GM21619 (cell line): ENCODE measurements around the gene B4GALNT1.
"Not testable (repeated sequence)": the region's sequence is repeated elsewhere in the genome, so short reads cannot be mapped to it uniquely, and the experiment has no call there.

Experiments
- ATAC-seq: cut with Tn5 transposase; IDR thresholded peaks from one replicate; pipeline ENCODE4 v1.9.1; 2021; ENCODE audit not compliant: unreplicated experiment

The B4GALNT1 gene

DNA sequence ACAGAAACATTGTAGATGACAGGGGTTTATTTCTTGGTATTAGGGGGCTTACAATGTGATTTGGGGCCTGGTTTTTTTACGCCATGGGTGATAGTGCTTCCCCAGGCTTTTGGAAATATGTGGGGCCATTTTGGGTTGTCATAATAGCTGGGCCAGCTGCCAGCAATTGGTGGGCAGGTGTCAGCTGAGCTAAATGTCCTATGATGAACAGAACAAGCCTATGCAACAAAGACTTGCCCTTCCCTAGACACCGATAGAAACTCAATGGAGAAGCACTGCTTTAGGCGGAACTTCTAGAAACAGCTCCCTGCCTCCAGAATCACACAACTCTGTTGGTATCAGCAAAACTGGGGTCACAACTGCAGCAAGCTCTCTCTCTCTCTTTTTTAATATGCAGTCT is 5.1 kb upstream of the B4GALNT1 start:
- ATAC-seq: no peak

- ATAC-seq: no peak
Observed at GRCh38 chr12:57637364-57637763, 4.4 kb upstream of the B4GALNT1 start.

GRCh38 chr12:57636731-57637130 is 3.7 kb upstream of the B4GALNT1 start:
- ATAC-seq: not testable (repeated sequence)

DNA sequence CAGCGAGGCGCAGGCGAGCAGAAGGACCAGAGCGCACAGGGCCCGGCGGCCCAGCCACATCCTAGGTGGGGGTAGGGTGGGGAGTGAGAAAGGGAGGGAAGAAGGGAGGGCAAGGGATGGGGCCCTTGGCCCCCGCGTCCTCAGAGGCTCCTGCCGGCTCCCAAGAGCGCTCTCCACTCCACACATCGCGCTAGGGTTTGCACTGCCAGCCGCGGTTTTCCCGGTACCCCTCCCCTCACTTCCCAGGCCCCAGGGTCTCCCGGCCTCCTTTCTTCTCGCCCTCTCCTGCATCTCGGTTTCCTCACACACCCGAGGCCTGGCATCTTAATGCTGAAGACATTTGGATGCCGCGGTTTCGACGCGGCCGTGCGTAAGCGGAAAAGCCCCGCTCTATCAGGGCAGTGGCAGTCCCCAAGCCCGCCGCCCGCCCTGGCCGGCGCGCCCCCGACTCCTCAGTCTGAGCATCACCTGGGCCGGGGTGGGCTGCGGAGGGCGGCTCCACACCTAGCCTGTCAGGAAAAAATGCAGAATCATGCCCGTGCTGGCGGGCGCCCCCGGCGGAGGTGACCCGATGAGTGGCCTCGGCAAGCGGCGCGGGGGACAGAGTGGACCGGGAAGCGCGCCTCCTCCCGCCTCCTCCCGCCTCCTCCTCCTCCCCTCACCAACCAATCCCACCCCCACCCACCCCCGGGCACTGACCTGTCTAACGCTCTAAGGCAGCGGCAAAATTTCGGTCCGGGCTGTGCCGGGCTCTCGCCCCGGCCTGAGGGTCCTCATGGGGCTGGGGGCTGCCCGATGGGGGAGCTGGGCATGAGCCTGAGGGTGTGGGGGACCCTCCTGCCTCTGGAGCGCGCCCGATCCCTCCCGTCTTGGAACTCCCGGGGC is 686 bp downstream of the B4GALNT1 start:
- no peak for ATAC-seq

DNA sequence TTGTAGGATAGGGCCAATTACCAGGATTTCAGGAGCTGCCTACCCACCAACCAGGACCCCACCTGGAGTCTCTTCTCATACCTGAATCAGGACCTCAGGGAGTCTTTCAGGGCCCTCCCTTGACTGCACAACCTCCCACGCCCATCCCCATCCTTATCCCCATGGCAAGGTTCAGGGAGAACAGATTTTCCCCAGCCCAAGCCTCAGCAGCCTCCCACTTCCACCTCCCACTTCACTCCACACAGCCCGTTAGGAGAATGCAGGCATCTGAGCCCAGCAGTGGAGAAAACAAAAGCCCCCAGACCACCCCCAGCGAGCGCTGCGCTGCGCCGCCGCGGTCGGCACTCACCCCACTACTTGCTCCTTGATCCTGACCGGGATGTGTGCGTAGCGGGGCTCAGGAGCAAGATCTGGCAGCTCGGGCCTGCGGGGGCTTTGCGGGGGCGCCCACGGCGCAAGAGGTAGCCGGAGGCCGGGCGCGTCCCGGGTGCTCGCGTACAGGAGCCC is 1.4 kb downstream of the B4GALNT1 start:
- no peak for ATAC-seq

- ATAC-seq: no peak
Observed at GRCh38 chr12:57630891-57631433, 2.0 kb downstream of the B4GALNT1 start.

DNA sequence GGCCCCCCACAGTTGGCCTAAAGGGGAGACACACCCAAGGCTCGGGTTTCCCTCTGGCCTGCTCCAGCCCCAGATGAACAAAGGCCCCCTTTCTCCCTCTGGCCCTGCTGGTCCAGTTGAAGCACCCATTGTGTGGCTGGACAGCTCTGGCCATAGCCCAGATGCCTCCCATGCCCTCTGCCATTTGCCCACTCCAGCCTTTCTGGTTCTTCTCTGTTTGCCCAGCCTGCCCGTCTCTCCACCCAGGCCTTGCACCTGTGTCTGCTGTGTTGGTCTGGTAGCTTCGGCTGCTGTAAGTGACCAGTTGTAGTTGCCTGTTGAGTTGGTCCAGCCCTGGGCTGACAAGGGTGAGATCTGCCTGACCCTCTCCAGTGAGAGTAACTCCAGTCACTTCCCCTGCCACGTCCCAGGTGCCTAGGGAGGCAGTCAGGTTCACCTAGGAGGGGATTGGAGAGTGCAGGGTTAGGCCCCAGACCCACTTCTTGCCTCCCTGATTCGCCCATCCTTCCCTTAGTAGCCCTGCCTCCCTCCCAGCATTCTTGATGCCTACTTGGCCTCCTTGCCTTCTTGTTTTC is 3.0 kb downstream of the B4GALNT1 start:
- ATAC-seq: no peak

GRCh38 chr12:57628280-57629191 is 4.5 kb downstream of the B4GALNT1 start:
- ATAC-seq: no peak

DNA sequence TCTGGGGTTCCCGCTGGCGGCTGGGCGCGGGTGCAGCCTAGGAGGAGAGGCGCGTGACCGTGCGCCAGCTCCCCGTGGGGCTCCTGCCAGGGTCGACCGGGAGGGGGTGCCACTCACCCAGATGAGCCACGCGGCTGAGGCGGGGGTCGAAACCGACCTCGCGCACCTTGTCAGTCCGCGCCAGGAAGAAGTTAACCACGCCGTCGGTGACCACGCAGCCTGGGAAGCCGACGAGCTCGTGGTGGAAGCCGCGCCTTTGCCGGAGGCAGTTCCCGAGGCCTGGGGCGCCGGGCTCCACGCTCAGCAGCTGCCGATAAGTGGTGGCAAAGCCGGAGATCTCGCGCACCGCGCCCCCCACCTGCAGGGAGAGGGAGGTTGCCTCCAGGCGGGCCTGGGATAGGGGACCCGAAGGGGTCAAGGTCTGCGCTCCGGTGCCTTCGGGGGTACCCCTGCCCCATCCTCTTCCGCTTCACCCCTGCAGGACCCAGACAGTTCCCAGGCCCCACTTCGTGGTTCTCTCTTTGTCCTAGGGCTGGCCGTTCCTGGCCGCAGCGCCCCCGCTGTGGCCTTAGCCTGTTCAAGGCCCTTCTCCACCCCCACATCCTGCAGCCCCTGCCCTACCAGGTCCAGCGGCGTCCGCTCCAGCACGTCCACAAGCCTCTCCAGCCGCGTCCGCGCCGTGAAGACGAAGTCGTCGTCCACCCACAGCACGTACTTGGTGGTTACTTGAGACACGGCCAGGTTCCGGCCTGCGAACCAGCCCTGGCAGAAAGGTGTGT is 5.3 kb downstream of the B4GALNT1 start:
- no peak for ATAC-seq

DNA sequence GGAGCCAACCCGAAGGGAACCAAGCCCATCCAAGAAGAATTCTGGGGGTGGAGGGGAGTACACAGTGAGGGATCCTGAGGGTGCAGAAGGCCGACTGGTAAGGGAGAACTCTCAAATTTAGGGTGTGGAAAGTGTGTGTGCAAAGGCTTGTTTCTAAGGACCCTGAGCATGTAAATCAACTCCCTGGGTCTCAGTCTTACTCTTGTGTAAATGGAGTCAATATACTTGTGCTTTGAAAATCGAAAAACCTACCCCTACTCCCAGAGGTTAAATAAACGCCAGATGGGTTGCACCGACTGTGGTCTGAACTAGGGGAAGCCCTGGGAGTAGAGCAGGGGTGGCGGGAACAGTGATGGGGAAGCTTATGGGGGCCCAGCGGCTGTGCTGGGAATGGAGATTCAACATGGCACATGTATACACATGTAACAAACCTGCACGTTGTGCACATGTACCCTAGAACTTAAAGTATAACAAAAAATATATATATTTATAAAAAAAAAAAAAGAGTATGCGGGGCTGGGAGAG is 6.0 kb downstream of the B4GALNT1 start:
- no peak for ATAC-seq

- no peak for ATAC-seq
Observed at GRCh38 chr12:57626111-57626920, 6.7 kb downstream of the B4GALNT1 start.

GRCh38 chr12:57625261-57626032 is 7.6 kb downstream of the B4GALNT1 start:
- ATAC-seq: no peak

GRCh38 chr12:57624441-57625220 is 8.4 kb downstream of the B4GALNT1 start:
- no peak for ATAC-seq

- no peak for ATAC-seq
Observed at GRCh38 chr12:57623811-57624390, 9.1 kb downstream of the B4GALNT1 start.

- no peak for ATAC-seq
Observed at GRCh38 chr12:57623385-57623784, 9.6 kb downstream of the B4GALNT1 start.

GRCh38 chr12:57622293-57623245 is 10.4 kb downstream of the B4GALNT1 start:
- no peak for ATAC-seq
